NT2/D1 (cell line): ENCODE results near the gene SSTR4.

Experiments used
- SUZ12 ChIP-seq: IDR thresholded peaks from 2 replicates; pipeline ENCODE4 v1.6.1; 2011; ENCODE audit not compliant: insufficient read length, insufficient read depth; ENCODE audit errors: extremely low read depth
- YY1 ChIP-seq: IDR thresholded peaks from 2 replicates; pipeline ENCODE4 v1.6.1; 2011; ENCODE audit not compliant: insufficient read length, insufficient read depth

DNA sequence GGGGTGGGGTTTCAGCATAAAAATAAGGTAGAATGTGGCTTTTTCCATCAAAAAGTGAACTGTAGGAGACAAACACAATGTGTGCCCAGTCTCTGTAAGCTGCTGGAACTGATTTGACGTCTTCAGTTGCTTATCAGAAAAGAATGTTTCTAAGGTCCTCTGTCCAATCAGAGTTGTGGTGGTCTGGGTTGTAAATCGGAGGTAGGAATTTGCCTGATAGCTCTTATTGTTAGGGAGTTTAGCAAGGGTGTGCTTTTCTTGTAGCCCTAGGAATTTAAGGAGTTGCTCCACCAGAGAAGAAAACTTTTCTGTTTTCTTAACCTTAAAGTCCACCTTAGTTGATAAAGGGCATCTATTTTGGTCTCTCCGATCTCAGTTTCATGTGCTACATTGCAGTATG, 10.4 kb upstream of the SSTR4 start:
- no peak for TF ChIP-seq YY1
- no peak for TF ChIP-seq SUZ12
